T-helper 2 cell treated with Interferon-gamma antibody and Interleukin-4, amounts not matched to agents 5 μg/mL and 100 μg/mL, for 36 hours (primary cell): Measurements from ENCODE around the gene DIDO1.

Experiments used
- DNase-seq: peaks from one replicate; pipeline ENCODE4 v3.0.0; 2021; ENCODE audit warnings: low spot score
- H3K27ac Mint-ChIP-seq: one replicate; pipeline ENCODE4 v1.8.0; 2021; ENCODE audit warnings: mild to moderate bottlenecking, mixed read lengths
- H3K27me3 Mint-ChIP-seq: one replicate; pipeline ENCODE4 v1.8.0; 2021; ENCODE audit warnings: low read depth, mixed read lengths
- H3K36me3 Mint-ChIP-seq: one replicate; pipeline ENCODE4 v1.8.0; 2021; ENCODE audit warnings: low read depth, mixed read lengths
- H3K4me1 Mint-ChIP-seq: one replicate; pipeline ENCODE4 v1.8.0; 2021; ENCODE audit warnings: low read depth, mixed read lengths
- H3K4me3 Mint-ChIP-seq: one replicate; pipeline ENCODE4 v1.8.0; 2022; ENCODE audit warnings: mild to moderate bottlenecking, moderate library complexity, mixed read lengths
- H3K9me3 Mint-ChIP-seq: one replicate; pipeline ENCODE4 v1.8.0; 2021; ENCODE audit warnings: mixed read lengths

DIDO1 gene

GRCh38 chr20:62908971-62909791, 17.1 kb downstream of the DIDO1 start:
- Mint-ChIP-seq H3K36me3 (peaks cover 70% of the 10 kb centered on the region), H3K4me1 (peaks cover 2% of the 10 kb centered on the region)

GRCh38 chr20:62907384-62908317, 18.7 kb downstream of the DIDO1 start:
- H3K9me3 Mint-ChIP-seq = no peaks in the 10 kb centered on the region
- H3K36me3 Mint-ChIP-seq = peaks cover 73% of the 10 kb centered on the region
- H3K27ac Mint-ChIP-seq = no peak overlapping the region
- no peak for DNase-seq
- H3K27me3 Mint-ChIP-seq = no peaks in the 10 kb centered on the region
- no peaks in the 10 kb centered on the region for H3K4me1 Mint-ChIP-seq
- no peak overlapping the region for H3K4me3 Mint-ChIP-seq

More at GRCh38 chr20:62908971-62909791, 17.1 kb downstream of the DIDO1 start:
- Mint-ChIP-seq H3K9me3 (no peaks in the 10 kb centered on the region), H3K4me3 (no peak overlapping the region), H3K27me3 (no peaks in the 10 kb centered on the region), H3K27ac (no peak overlapping the region)
- DNase-seq = no peak

GRCh38 chr20:62906647-62907375, 19.5 kb downstream of the DIDO1 start:
- Mint-ChIP-seq H3K9me3 (no peaks in the 10 kb centered on the region), H3K27me3 (no peaks in the 10 kb centered on the region), H3K36me3 (peaks cover 77% of the 10 kb centered on the region), H3K27ac (no peak overlapping the region), H3K4me1 (no peaks in the 10 kb centered on the region), H3K4me3 (no peak overlapping the region)
- no peak for DNase-seq

GRCh38 chr20:62906209-62906608, 20.1 kb downstream of the DIDO1 start:
- H3K27me3 Mint-ChIP-seq = no peaks in the 10 kb centered on the region
- no peaks in the 10 kb centered on the region for H3K9me3 Mint-ChIP-seq
- no peak for DNase-seq
- peaks cover 78% of the 10 kb centered on the region for H3K36me3 Mint-ChIP-seq
- H3K27ac Mint-ChIP-seq = no peak overlapping the region
- no peak overlapping the region for H3K4me3 Mint-ChIP-seq
- H3K4me1 Mint-ChIP-seq = no peaks in the 10 kb centered on the region

GRCh38 chr20:62905536-62906117, 20.7 kb downstream of the DIDO1 start:
- DNase-seq = no peak
- Mint-ChIP-seq H3K27me3 (no peaks in the 10 kb centered on the region), H3K9me3 (no peaks in the 10 kb centered on the region), H3K4me3 (no peak overlapping the region), H3K4me1 (peaks cover 2% of the 10 kb centered on the region), H3K36me3 (peaks cover 79% of the 10 kb centered on the region), H3K27ac (no peak overlapping the region)

GRCh38 chr20:62902926-62903615, 23.2 kb downstream of the DIDO1 start:
- no peak for DNase-seq
- peaks cover 22% of the 10 kb centered on the region for H3K4me1 Mint-ChIP-seq
- no peaks in the 10 kb centered on the region for H3K9me3 Mint-ChIP-seq
- H3K27me3 Mint-ChIP-seq = no peaks in the 10 kb centered on the region
- H3K36me3 Mint-ChIP-seq = peaks cover 73% of the 10 kb centered on the region
- no peak overlapping the region for H3K27ac Mint-ChIP-seq
- no peak overlapping the region for H3K4me3 Mint-ChIP-seq

GRCh38 chr20:62901891-62902290, 24.4 kb downstream of the DIDO1 start:
- Mint-ChIP-seq H3K27ac (no peak overlapping the region), H3K4me1 (peaks cover 22% of the 10 kb centered on the region), H3K4me3 (no peak overlapping the region), H3K27me3 (no peaks in the 10 kb centered on the region), H3K36me3 (peaks cover 68% of the 10 kb centered on the region), H3K9me3 (no peaks in the 10 kb centered on the region)
- no peak for DNase-seq

GRCh38 chr20:62900692-62901584, 25.4 kb downstream of the DIDO1 start:
- Mint-ChIP-seq H3K9me3 (no peaks in the 10 kb centered on the region), H3K27me3 (no peaks in the 10 kb centered on the region), H3K4me3 (no peak overlapping the region), H3K27ac (peak overlapping the region; percentile 80), H3K36me3 (peaks cover 64% of the 10 kb centered on the region), H3K4me1 (peaks cover 22% of the 10 kb centered on the region)
- no peak for DNase-seq

GRCh38 chr20:62900052-62900691, 26.1 kb downstream of the DIDO1 start:
- peaks cover 22% of the 10 kb centered on the region for H3K4me1 Mint-ChIP-seq
- no peaks in the 10 kb centered on the region for H3K9me3 Mint-ChIP-seq
- H3K36me3 Mint-ChIP-seq = peaks cover 63% of the 10 kb centered on the region
- peak overlapping the region; percentile 80 for H3K27ac Mint-ChIP-seq
- peak overlapping the region; percentile 65 for H3K4me3 Mint-ChIP-seq
- DNase-seq = peak; percentile 53
- H3K27me3 Mint-ChIP-seq = no peaks in the 10 kb centered on the region

- H3K27ac Mint-ChIP-seq = peak overlapping the region; percentile 10
- no peak for DNase-seq
- peaks cover 22% of the 10 kb centered on the region for H3K4me1 Mint-ChIP-seq
- no peaks in the 10 kb centered on the region for H3K27me3 Mint-ChIP-seq
- H3K4me3 Mint-ChIP-seq = no peak overlapping the region
- no peaks in the 10 kb centered on the region for H3K9me3 Mint-ChIP-seq
- peaks cover 63% of the 10 kb centered on the region for H3K36me3 Mint-ChIP-seq
These were observed 26.7 kb downstream of the DIDO1 start for GRCh38 chr20:62899633-62900051.

GRCh38 chr20:62898970-62899632, 27.2 kb downstream of the DIDO1 start:
- Mint-ChIP-seq H3K4me1 (peaks cover 22% of the 10 kb centered on the region), H3K36me3 (peaks cover 64% of the 10 kb centered on the region), H3K27ac (peak overlapping the region; percentile 73), H3K27me3 (no peaks in the 10 kb centered on the region), H3K9me3 (no peaks in the 10 kb centered on the region), H3K4me3 (peak overlapping the region; percentile 80)
- DNase-seq = peak; percentile 39
